Measurements from ENCODE around the gene SAXO2. TPM values are rescaled to one million over a fixed set of nuclear protein-coding genes. Genes with fewer than 3 reads are reported as not detected.
"Not testable (repeated sequence)": the region's sequence is repeated elsewhere in the genome, so short reads cannot be mapped to it uniquely, and the experiment has no call there.

Gene SAXO2
- total RNA-seq, 2 experiments from 2014 or later = 4.4 to 6.9 TPM

GRCh38 chr15:82306791-82307713 is 44.4 kb downstream of the SAXO2 start:
- ATAC-seq = no peak
- Mint-ChIP-seq H3K4me1 (peaks cover 10% of the 10 kb centered on the region), H3K4me3 (no peak overlapping the region), H3K36me3 (ENCODE audit: low read depth) (peaks cover 4% of the 10 kb centered on the region), H3K9me3 (ENCODE audit: low read depth) (no peaks in the 10 kb centered on the region), H3K27ac (no peak overlapping the region), H3K27me3 (no peaks in the 10 kb centered on the region)
- no peak for DNase-seq
- intact Hi-C loops (cut with DNase I, micrococcal nuclease) = no loop called here
- CTCF ChIA-PET = interaction anchor here (0.7 kb wide), 2 partner anchors 8 to 1160 kb away, joined by 3 read pairs; no protein-coding TSS in a partner anchor
- POLR2A ChIA-PET = no interaction called here

GRCh38 chr15:82307714-82308081 is 45.1 kb downstream of the SAXO2 start:
- DNase-seq = no peak
- CTCF ChIA-PET = interaction anchor here (0.7 kb wide), 1 partner anchor 1160 kb away, joined by 3 read pairs; no protein-coding TSS in a partner anchor
- intact Hi-C loops (cut with DNase I, micrococcal nuclease) = no loop called here
- no peak overlapping the region for H3K27ac Mint-ChIP-seq
- POLR2A ChIA-PET = no interaction called here
- H3K36me3 Mint-ChIP-seq (ENCODE audit: low read depth) = peaks cover 4% of the 10 kb centered on the region
- H3K4me1 Mint-ChIP-seq = peaks cover 10% of the 10 kb centered on the region
- ATAC-seq = no peak
- no peak overlapping the region for H3K4me3 Mint-ChIP-seq
- no peaks in the 10 kb centered on the region for H3K9me3 Mint-ChIP-seq (ENCODE audit: low read depth)
- H3K27me3 Mint-ChIP-seq = no peaks in the 10 kb centered on the region

GRCh38 chr15:82309802-82310201 is 47.2 kb downstream of the SAXO2 start:
- H3K4me3 Mint-ChIP-seq = no peak overlapping the region
- ATAC-seq (no peak), DNase-seq (no peak)
- ChIA-PET POLR2A (no interaction called here), CTCF (interaction anchor here (2.2 kb wide), 1 partner anchor 11 kb away, joined by 7 read pairs; no protein-coding TSS in a partner anchor)
- intact Hi-C loops (cut with DNase I, micrococcal nuclease) = no loop called here
- peaks cover 4% of the 10 kb centered on the region for H3K36me3 Mint-ChIP-seq (ENCODE audit: low read depth)
- H3K4me1 Mint-ChIP-seq = peaks cover 6% of the 10 kb centered on the region
- H3K27ac Mint-ChIP-seq = no peak overlapping the region
- H3K9me3 Mint-ChIP-seq (ENCODE audit: low read depth) = no peaks in the 10 kb centered on the region
- H3K27me3 Mint-ChIP-seq = no peaks in the 10 kb centered on the region

GRCh38 chr15:82311321-82311720 is 48.7 kb downstream of the SAXO2 start:
- H3K4me1 Mint-ChIP-seq; H3K27ac Mint-ChIP-seq; CTCF ChIA-PET; DNase-seq; H3K4me3 Mint-ChIP-seq; H3K9me3 Mint-ChIP-seq (ENCODE audit: low read depth); H3K36me3 Mint-ChIP-seq (ENCODE audit: low read depth); H3K27me3 Mint-ChIP-seq; intact Hi-C loops (cut with DNase I, micrococcal nuclease); ATAC-seq; POLR2A ChIA-PET: not testable (repeated sequence)

- no peaks in the 10 kb centered on the region for H3K9me3 Mint-ChIP-seq (ENCODE audit: low read depth)
- intact Hi-C loops (cut with DNase I, micrococcal nuclease) = no loop called here
- DNase-seq = no peak
- H3K27ac Mint-ChIP-seq = no peak overlapping the region
- POLR2A ChIA-PET = no interaction called here
- no peak for ATAC-seq
- H3K27me3 Mint-ChIP-seq = no peaks in the 10 kb centered on the region
- CTCF ChIA-PET = no interaction called here
- H3K4me1 Mint-ChIP-seq = no peaks in the 10 kb centered on the region
- no peak overlapping the region for H3K4me3 Mint-ChIP-seq
- H3K36me3 Mint-ChIP-seq (ENCODE audit: low read depth) = peaks cover 4% of the 10 kb centered on the region
Observed at GRCh38 chr15:82312586-82313349, 50.1 kb downstream of the SAXO2 start.

- H3K9me3 Mint-ChIP-seq (ENCODE audit: low read depth) = no peaks in the 10 kb centered on the region
- no peak overlapping the region for H3K27ac Mint-ChIP-seq
- POLR2A ChIA-PET = no interaction called here
- H3K36me3 Mint-ChIP-seq (ENCODE audit: low read depth) = peaks cover 4% of the 10 kb centered on the region
- H3K4me3 Mint-ChIP-seq = no peak overlapping the region
- CTCF ChIA-PET = no interaction called here
- no peaks in the 10 kb centered on the region for H3K4me1 Mint-ChIP-seq
- intact Hi-C loops (cut with DNase I, micrococcal nuclease) = no loop called here
- no peak for ATAC-seq
- DNase-seq = no peak
- no peaks in the 10 kb centered on the region for H3K27me3 Mint-ChIP-seq
Observed at GRCh38 chr15:82313446-82313845, 50.8 kb downstream of the SAXO2 start.

- H3K4me3 Mint-ChIP-seq; H3K27ac Mint-ChIP-seq; H3K36me3 Mint-ChIP-seq (ENCODE audit: low read depth); CTCF ChIA-PET; H3K4me1 Mint-ChIP-seq; intact Hi-C loops (cut with DNase I, micrococcal nuclease); DNase-seq; H3K9me3 Mint-ChIP-seq (ENCODE audit: low read depth); H3K27me3 Mint-ChIP-seq; POLR2A ChIA-PET; ATAC-seq: not testable (repeated sequence)
Observed at GRCh38 chr15:82313951-82314768, 51.5 kb downstream of the SAXO2 start.

- intact Hi-C loops (cut with DNase I, micrococcal nuclease) = no loop called here
- CTCF ChIA-PET = no interaction called here
- ATAC-seq = no peak
- H3K4me1 Mint-ChIP-seq = no peaks in the 10 kb centered on the region
- peak; percentile 1 for DNase-seq
- POLR2A ChIA-PET = no interaction called here
- H3K4me3 Mint-ChIP-seq = no peak overlapping the region
- no peaks in the 10 kb centered on the region for H3K27me3 Mint-ChIP-seq
- no peak overlapping the region for H3K27ac Mint-ChIP-seq
- no peaks in the 10 kb centered on the region for H3K9me3 Mint-ChIP-seq (ENCODE audit: low read depth)
- H3K36me3 Mint-ChIP-seq (ENCODE audit: low read depth) = peaks cover 4% of the 10 kb centered on the region
Observed at GRCh38 chr15:82314769-82315518, 52.3 kb downstream of the SAXO2 start.

- intact Hi-C loops (cut with DNase I, micrococcal nuclease) = no loop called here
- ChIA-PET CTCF (no interaction called here), POLR2A (no interaction called here)
- peak; percentile 0 for DNase-seq
- no peak overlapping the region for H3K27ac Mint-ChIP-seq
- H3K4me1 Mint-ChIP-seq = no peaks in the 10 kb centered on the region
- H3K4me3 Mint-ChIP-seq = no peak overlapping the region
- no peaks in the 10 kb centered on the region for H3K27me3 Mint-ChIP-seq
- ATAC-seq = no peak
- no peaks in the 10 kb centered on the region for H3K9me3 Mint-ChIP-seq (ENCODE audit: low read depth)
- H3K36me3 Mint-ChIP-seq (ENCODE audit: low read depth) = peaks cover under 1% of the 10 kb centered on the region
Observed at GRCh38 chr15:82315519-82316246, 53.1 kb downstream of the SAXO2 start.

GRCh38 chr15:82316247-82317090 is 53.9 kb downstream of the SAXO2 start:
- H3K27ac Mint-ChIP-seq; CTCF ChIA-PET; H3K4me1 Mint-ChIP-seq; POLR2A ChIA-PET; H3K36me3 Mint-ChIP-seq (ENCODE audit: low read depth); ATAC-seq; H3K27me3 Mint-ChIP-seq; H3K4me3 Mint-ChIP-seq; intact Hi-C loops (cut with DNase I, micrococcal nuclease); H3K9me3 Mint-ChIP-seq (ENCODE audit: low read depth): not testable (repeated sequence)
- DNase-seq = peak; percentile 1
